ENCODE measurements around the gene EYA2.

EYA2 gene

GRCh38 chr20:46977909-46978588 is 83.4 kb downstream of the EYA2 start:
- TF ChIP-seq CTCF (conservative IDR thresholded peaks at IDR 0.05; ENCODE audit: low read depth, low read length) = no peak
- DNase-seq (ENCODE audit: low read depth) = no peak
- H3K4me3 ChIP-seq (ENCODE audit: low read length) = no peak overlapping the region

- no peak overlapping the region for H3K4me3 ChIP-seq (ENCODE audit: low read length)
- no peak for DNase-seq (ENCODE audit: low read depth)
These were observed 84.4 kb downstream of the EYA2 start for GRCh38 chr20:46978951-46979491.

GRCh38 chr20:46979603-46980241 is 85.1 kb downstream of the EYA2 start:
- no peak for DNase-seq (ENCODE audit: low read depth)
- no peak overlapping the region for H3K4me3 ChIP-seq (ENCODE audit: low read length)
- TF ChIP-seq CTCF (conservative IDR thresholded peaks at IDR 0.05; ENCODE audit: low read depth, low read length) = no peak

More at GRCh38 chr20:46978951-46979491, 84.4 kb downstream of the EYA2 start:
- TF ChIP-seq CTCF (conservative IDR thresholded peaks at IDR 0.05; ENCODE audit: low read depth, low read length) = no peak

GRCh38 chr20:46981184-46981583 is 86.5 kb downstream of the EYA2 start:
- DNase-seq (ENCODE audit: low read depth) = no peak
- TF ChIP-seq CTCF (conservative IDR thresholded peaks at IDR 0.05; ENCODE audit: low read depth, low read length) = no peak
- H3K4me3 ChIP-seq (ENCODE audit: low read length) = no peak overlapping the region

GRCh38 chr20:46983466-46983865 is 88.8 kb downstream of the EYA2 start:
- H3K4me3 ChIP-seq (ENCODE audit: low read length) = no peak overlapping the region
- DNase-seq (ENCODE audit: low read depth) = no peak
- TF ChIP-seq CTCF (conservative IDR thresholded peaks at IDR 0.05; ENCODE audit: low read depth, low read length) = no peak

- no peak for DNase-seq (ENCODE audit: low read depth)
- H3K4me3 ChIP-seq (ENCODE audit: low read length) = no peak overlapping the region
- TF ChIP-seq CTCF (conservative IDR thresholded peaks at IDR 0.05; ENCODE audit: low read depth, low read length) = no peak
These were observed 89.8 kb downstream of the EYA2 start for GRCh38 chr20:46984405-46984804.

GRCh38 chr20:46985250-46985649 is 90.6 kb downstream of the EYA2 start:
- H3K4me3 ChIP-seq (ENCODE audit: low read length) = no peak overlapping the region
- DNase-seq (ENCODE audit: low read depth) = no peak
- TF ChIP-seq CTCF (conservative IDR thresholded peaks at IDR 0.05; ENCODE audit: low read depth, low read length) = no peak
